Heart left ventricle (tissue), 13 donors: Measurements from ENCODE around the gene DNASE1L1.

Experiments used
- CTCF ChIP-seq, 12 donors: fragments of 200-600 bp; sonication (generic) in 4 of 12; IDR thresholded peaks; one replicate each; pipeline versions ENCODE4 v1.5.0 to v1.8.0; 2018 to 2022; ENCODE audit warnings: antibody characterized with exemption in 12 of 12, mild to moderate bottlenecking in 5 of 12
- POLR2A ChIP-seq, 2 donors: fragments of 450-650 bp; IDR thresholded peaks; one replicate each; pipeline ENCODE4 v1.6.1; 2017; ENCODE audit warnings: antibody characterized with exemption in 2 of 2, mild to moderate bottlenecking in 2 of 2, moderate library complexity in 2 of 2
- donor health status: ischemic (EF 13 %, LVEDD 7.1; RV severe dilation, severe dysfunction).
- donor health status: DM: no; HTN: yes; CAD: no.
- donor health status: DM: no; HTN: no; CAD: no.
- donor health status: ischemic (EF 25% LVEDD 6.9; RV normal size, moderate dysfunction).
- donor health status: ischemic (EF 25% LVEDD 5.7; RV mildly dilated, moderate dysfunction).
- donor health status: ischemic (EF 35%, LVEDD 5.7; RV mildly dilated, moderate dysfunction).
- donor health status: nonischemic (EF 11% LVEDD 7.7; RV severe dilation, severe dysfunction).
- donor health status: DM: yes; HTN: yes; CAD: no.
- donor health status: PGD.
- donor health status: ischemic (EF 29% LVEDD 5.4; RV normal size, mild dysfunction).
- donor health status: nonischemic (EF 23%, LVEDD 6.1; RV moderate dilation, normal function).

GRCh38 chrX:154401045-154401799, 7.8 kb downstream of the DNASE1L1 start:
- TF ChIP-seq POLR2A (IDR thresholded peaks at IDR 0.05) (no peak), CTCF (IDR thresholded peaks at IDR 0.05) (no peak)
